ENCODE measurements around the gene HEPACAM2.

The HEPACAM2 gene

DNA sequence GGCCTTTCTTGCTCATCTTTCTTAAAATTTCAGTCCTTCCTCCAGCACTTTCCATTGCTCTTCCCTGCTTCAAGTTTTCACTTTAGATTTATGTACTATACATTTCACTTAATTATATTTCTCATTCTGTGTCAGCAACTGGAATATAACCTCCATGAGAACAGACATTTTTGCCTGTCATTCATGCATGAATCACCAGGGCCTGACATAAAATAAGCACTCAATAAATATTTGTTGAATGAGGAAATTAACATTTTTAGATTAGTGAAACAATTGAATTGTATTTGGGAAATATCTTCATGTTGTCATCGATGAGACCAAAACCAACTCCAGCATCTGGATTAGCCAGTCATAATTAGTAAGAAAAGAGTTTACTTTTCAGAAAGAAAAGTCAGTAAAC, 84.1 kb downstream of the HEPACAM2 start:
- TF ChIP-seq, protein P1, sequence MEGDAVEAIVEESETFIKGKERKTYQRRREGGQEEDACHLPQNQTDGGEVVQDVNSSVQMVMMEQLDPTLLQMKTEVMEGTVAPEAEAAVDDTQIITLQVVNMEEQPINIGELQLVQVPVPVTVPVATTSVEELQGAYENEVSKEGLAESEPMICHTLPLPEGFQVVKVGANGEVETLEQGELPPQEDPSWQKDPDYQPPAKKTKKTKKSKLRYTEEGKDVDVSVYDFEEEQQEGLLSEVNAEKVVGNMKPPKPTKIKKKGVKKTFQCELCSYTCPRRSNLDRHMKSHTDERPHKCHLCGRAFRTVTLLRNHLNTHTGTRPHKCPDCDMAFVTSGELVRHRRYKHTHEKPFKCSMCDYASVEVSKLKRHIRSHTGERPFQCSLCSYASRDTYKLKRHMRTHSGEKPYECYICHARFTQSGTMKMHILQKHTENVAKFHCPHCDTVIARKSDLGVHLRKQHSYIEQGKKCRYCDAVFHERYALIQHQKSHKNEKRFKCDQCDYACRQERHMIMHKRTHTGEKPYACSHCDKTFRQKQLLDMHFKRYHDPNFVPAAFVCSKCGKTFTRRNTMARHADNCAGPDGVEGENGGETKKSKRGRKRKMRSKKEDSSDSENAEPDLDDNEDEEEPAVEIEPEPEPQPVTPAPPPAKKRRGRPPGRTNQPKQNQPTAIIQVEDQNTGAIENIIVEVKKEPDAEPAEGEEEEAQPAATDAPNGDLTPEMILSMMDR (conservative IDR thresholded peaks at IDR 0.05; ENCODE audit: low read depth, low read length): no peak
- H3K4me3 ChIP-seq (ENCODE audit: low read length): no peak overlapping the region
- no peak for DNase-seq (ENCODE audit: low read depth)

DNA sequence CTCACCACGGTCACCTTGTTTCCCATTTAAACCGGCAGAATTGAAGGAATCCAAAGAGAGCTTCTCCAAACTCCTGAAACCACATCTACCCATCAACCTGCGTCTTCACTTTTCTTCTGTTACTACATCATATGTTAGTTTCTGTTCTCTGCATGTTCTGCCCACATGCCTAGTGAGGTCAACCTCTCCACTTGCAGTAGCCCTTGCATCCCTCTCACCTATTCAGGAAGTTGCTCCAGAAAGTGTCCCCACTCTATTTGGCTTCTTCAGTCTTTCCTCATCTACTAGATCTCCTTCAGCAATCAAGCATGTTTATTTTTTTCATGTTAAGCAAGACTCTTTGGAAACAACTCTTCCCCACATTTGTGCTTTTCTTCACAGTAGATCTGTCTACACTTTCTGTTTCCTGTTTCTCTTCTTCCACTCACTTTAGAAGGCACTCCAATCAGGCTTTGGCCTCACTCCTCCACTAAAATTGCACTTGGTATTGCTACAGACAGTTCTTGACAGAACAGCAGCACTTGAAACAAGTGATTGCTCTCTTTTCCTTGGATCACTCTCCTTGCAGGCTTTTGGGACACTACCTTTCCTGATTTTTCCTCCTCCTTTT, 85.6 kb downstream of the HEPACAM2 start:
- TF ChIP-seq, protein P1 (conservative IDR thresholded peaks at IDR 0.05; ENCODE audit: low read depth, low read length): no peak
- DNase-seq (ENCODE audit: low read depth): no peak
- H3K4me3 ChIP-seq (ENCODE audit: low read length): no peak overlapping the region

GRCh38 chr7:93138576-93138975, 87.7 kb downstream of the HEPACAM2 start:
- no peak overlapping the region for H3K4me3 ChIP-seq (ENCODE audit: low read length)
- TF ChIP-seq, protein P1 (conservative IDR thresholded peaks at IDR 0.05; ENCODE audit: low read depth, low read length): no peak
- no peak for DNase-seq (ENCODE audit: low read depth)
